ENCODE data around the gene RPS6KA2.
"Not testable (repeated sequence)": the region's sequence is repeated elsewhere in the genome, so short reads cannot be mapped to it uniquely, and the experiment has no call there.

The RPS6KA2 gene

GRCh38 chr6:166588691-166589336 is 38.2 kb downstream of the RPS6KA2 start:
- no peak for DNase-seq

GRCh38 chr6:166587631-166588413 is 39.2 kb downstream of the RPS6KA2 start:
- DNase-seq = no peak

GRCh38 chr6:166586424-166587156 is 40.5 kb downstream of the RPS6KA2 start, which contains the start of gene RAMACL:
Gene RAMACL (minus strand): TSS chr6:166586678. CDS start chr6:166586477, 201 bp downstream.
- DNase-seq = peak; percentile 23

GRCh38 chr6:166584853-166585429 is 42.1 kb downstream of the RPS6KA2 start:
- no peak for DNase-seq

- no peak for DNase-seq
Measured at GRCh38 chr6:166584155-166584554, 42.9 kb downstream of the RPS6KA2 start.

- no peak for DNase-seq
Measured at GRCh38 chr6:166583230-166583965, 43.7 kb downstream of the RPS6KA2 start.

- no peak for DNase-seq
Measured at GRCh38 chr6:166582258-166582657, 44.8 kb downstream of the RPS6KA2 start.

GRCh38 chr6:166581801-166582200 is 45.2 kb downstream of the RPS6KA2 start:
- DNase-seq = not testable (repeated sequence)

GRCh38 chr6:166581091-166581511 is 46.0 kb downstream of the RPS6KA2 start:
- no peak for DNase-seq

- DNase-seq = no peak
Measured at GRCh38 chr6:166580076-166581050, 46.7 kb downstream of the RPS6KA2 start.

- no peak for DNase-seq
Measured at GRCh38 chr6:166579237-166579850, 47.7 kb downstream of the RPS6KA2 start.

- DNase-seq = no peak
Measured at GRCh38 chr6:166578536-166579236, 48.4 kb downstream of the RPS6KA2 start.

- DNase-seq = no peak
Measured at GRCh38 chr6:166575205-166575604, 51.8 kb downstream of the RPS6KA2 start.

GRCh38 chr6:166573511-166574216 is 53.4 kb downstream of the RPS6KA2 start:
- DNase-seq = no peak

- DNase-seq = no peak
Measured at GRCh38 chr6:166572370-166573261, 54.4 kb downstream of the RPS6KA2 start.

- DNase-seq = no peak
Measured at GRCh38 chr6:166570929-166571713, 55.9 kb downstream of the RPS6KA2 start.

GRCh38 chr6:166569206-166569605 is 57.8 kb downstream of the RPS6KA2 start:
- DNase-seq = no peak

Data from NCI-H1436 (cell line).